Measurements from ENCODE around the gene ZNF142.
A peak's percentile ranks its signal among the peaks of the same experiment; 100 is the strongest.
"Not testable (repeated sequence)": the region's sequence is repeated elsewhere in the genome, so short reads cannot be mapped to it uniquely, and the experiment has no call there.

Gene ZNF142

GRCh38 chr2:218691234-218691633 is 31.8 kb upstream of the ZNF142 start:
- DNase-seq (ENCODE audit: low read depth, low spot score): no peak
- H3K4me1 ChIP-seq (ENCODE audit: insufficient read depth, insufficient read length): peaks cover 7% of the 10 kb centered on the region
- H3K9me3 ChIP-seq (ENCODE audit: insufficient read depth, low read length): no peaks in the 10 kb centered on the region
- H3K27me3 ChIP-seq (ENCODE audit: insufficient read depth, insufficient read length): no peaks in the 10 kb centered on the region
- H3K9ac ChIP-seq (ENCODE audit: insufficient read length, low read depth): no peak overlapping the region
- TF ChIP-seq ZNF274 (IDR thresholded peaks at IDR 0.05; ENCODE audit: low read depth, low read length) (no peak), SUZ12 (IDR thresholded peaks at IDR 0.05; ENCODE audit: extremely low read depth, insufficient read depth, insufficient read length) (no peak), YY1 (IDR thresholded peaks at IDR 0.05; ENCODE audit: insufficient read depth, insufficient read length) (no peak)
- H3K36me3 ChIP-seq (ENCODE audit: insufficient read depth, insufficient read length, low read length): peaks cover 60% of the 10 kb centered on the region
- no peak overlapping the region for H3K4me3 ChIP-seq (ENCODE audit: insufficient read length, low read depth)

GRCh38 chr2:218687400-218688060 is 28.1 kb upstream of the ZNF142 start:
- DNase-seq (ENCODE audit: low read depth, low spot score): peak; percentile 72
- H3K9ac ChIP-seq (ENCODE audit: insufficient read length, low read depth); H3K9me3 ChIP-seq (ENCODE audit: insufficient read depth, low read length); H3K4me1 ChIP-seq (ENCODE audit: insufficient read depth, insufficient read length); H3K4me3 ChIP-seq (ENCODE audit: insufficient read length, low read depth); H3K27me3 ChIP-seq (ENCODE audit: insufficient read depth, insufficient read length): not testable (repeated sequence)
- H3K36me3 ChIP-seq (ENCODE audit: insufficient read depth, insufficient read length, low read length): peaks cover 54% of the 10 kb centered on the region

DNA sequence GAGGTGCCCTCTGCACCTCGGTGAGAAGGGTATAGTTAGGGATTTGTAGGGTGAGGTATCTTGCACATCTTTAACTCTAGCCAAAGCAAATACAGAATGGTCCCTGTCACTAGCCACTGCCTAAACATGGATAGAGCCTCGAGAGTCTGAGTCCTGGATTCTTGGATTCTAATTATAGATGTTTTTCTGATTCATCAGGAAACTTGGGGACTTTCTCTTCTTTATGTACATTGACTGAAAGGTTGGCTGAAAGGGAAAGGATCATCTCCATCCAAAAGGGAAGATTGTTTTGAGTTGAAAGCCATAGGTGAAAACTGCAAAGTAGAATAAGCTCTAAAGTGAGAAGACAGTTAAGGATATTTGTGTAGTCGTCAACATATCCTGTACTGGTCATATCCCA is 20.6 kb upstream of the ZNF142 start:
- Histone ChIP-seq H3K4me1 (ENCODE audit: insufficient read depth, insufficient read length) (no peaks in the 10 kb centered on the region), H3K36me3 (ENCODE audit: insufficient read depth, insufficient read length, low read length) (peaks cover 71% of the 10 kb centered on the region), H3K27me3 (ENCODE audit: insufficient read depth, insufficient read length) (no peaks in the 10 kb centered on the region), H3K4me3 (ENCODE audit: insufficient read length, low read depth) (no peak overlapping the region), H3K9me3 (ENCODE audit: insufficient read depth, low read length) (no peaks in the 10 kb centered on the region), H3K9ac (ENCODE audit: insufficient read length, low read depth) (no peak overlapping the region)
- no peak for DNase-seq (ENCODE audit: low read depth, low spot score)
- TF ChIP-seq ZNF274 (IDR thresholded peaks at IDR 0.05; ENCODE audit: low read depth, low read length) (no peak), YY1 (IDR thresholded peaks at IDR 0.05; ENCODE audit: insufficient read depth, insufficient read length) (no peak), SUZ12 (IDR thresholded peaks at IDR 0.05; ENCODE audit: extremely low read depth, insufficient read depth, insufficient read length) (no peak)

DNA sequence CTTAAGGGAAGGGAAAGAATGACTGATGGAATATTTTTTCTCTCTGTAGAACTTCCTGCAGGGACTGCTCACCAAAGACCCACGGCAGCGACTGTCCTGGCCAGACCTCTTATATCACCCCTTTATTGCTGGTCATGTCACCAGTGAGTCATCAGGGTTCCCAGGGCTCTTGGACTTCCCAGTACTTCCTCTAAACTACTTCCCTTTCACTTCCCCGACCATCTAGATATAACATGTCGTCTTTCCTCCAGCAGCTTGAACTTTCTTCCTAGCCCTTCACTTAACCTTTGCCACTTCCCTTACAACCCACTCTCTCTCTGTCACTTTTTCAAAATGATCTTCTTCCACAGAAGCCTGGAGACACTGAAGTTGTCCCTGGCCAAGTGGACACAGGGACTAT is 19.7 kb upstream of the ZNF142 start:
- Histone ChIP-seq H3K9ac (ENCODE audit: insufficient read length, low read depth) (no peak overlapping the region), H3K4me3 (ENCODE audit: insufficient read length, low read depth) (no peak overlapping the region), H3K4me1 (ENCODE audit: insufficient read depth, insufficient read length) (no peaks in the 10 kb centered on the region), H3K27me3 (ENCODE audit: insufficient read depth, insufficient read length) (no peaks in the 10 kb centered on the region), H3K36me3 (ENCODE audit: insufficient read depth, insufficient read length, low read length) (peaks cover 75% of the 10 kb centered on the region), H3K9me3 (ENCODE audit: insufficient read depth, low read length) (no peaks in the 10 kb centered on the region)
- no peak for TF ChIP-seq YY1 (IDR thresholded peaks at IDR 0.05; ENCODE audit: insufficient read depth, insufficient read length)
- DNase-seq (ENCODE audit: low read depth, low spot score): no peak

DNA sequence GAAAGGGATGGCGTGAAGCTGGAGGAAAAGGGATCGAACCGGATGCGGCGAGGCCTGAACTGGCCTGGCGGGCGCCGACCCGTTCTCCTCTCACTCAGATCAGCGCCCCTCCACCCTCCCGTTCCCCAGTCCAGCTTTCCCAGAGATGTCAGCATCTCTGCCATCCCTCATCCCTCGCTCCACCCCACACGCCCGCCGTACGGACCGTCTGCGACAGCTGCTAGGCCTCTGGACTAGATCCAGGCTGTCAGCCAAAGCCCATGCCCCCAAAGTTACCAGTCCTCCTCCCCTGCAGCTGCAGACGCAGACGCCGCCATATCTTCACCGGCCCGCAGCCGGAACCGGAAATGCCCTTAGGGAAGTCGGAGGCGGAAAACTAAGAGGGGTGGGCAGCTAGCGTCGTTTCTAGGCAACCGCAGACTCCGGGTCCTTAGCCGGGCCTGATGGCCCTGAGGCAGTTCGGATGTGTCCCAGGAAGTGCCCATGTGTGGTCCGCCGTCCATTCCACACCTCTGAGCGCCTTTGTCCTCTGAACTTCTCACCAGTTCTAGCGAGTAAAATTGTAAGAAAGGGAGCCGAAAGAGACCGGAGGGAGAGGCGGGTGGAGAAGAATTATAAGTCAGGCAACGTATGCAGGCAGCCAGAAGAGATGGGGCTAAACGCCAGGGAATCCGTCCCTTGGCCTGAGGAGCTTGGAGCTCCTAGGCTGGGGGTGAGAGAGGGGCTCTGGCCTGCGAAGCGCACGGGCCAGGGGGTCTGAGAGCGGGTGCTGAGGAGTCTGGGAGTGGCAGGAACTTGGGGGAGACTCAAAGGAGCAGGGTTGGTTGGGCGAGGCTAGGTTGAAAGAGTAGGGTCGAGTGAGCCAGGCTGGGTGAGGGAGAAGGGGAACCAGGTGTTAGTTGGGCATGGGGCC is 12.5 kb upstream of the ZNF142 start, which contains the start of the genes RNF25 and STK36:
Gene RNF25, minus strand, starts transcription at position 349 of the 913 bp plus-strand sequence. Its CDS starts 32 bp downstream, at position 317.
Gene STK36, plus strand, starts transcription at position 433 of the 913 bp plus-strand sequence. CDS start 744 bp downstream, outside the sequence.
- no peaks in the 10 kb centered on the region for H3K4me1 ChIP-seq (ENCODE audit: insufficient read depth, insufficient read length)
- TF ChIP-seq SUZ12 (IDR thresholded peaks at IDR 0.05; ENCODE audit: extremely low read depth, insufficient read depth, insufficient read length): no peak
- TF ChIP-seq ZNF274 (IDR thresholded peaks at IDR 0.05; ENCODE audit: low read depth, low read length): no peak
- TF ChIP-seq YY1 (IDR thresholded peaks at IDR 0.05; ENCODE audit: insufficient read depth, insufficient read length): peak; percentile 65
- peak within 1 kb of the TSS; percentile 97 for H3K9ac ChIP-seq (ENCODE audit: insufficient read length, low read depth)
- H3K9me3 ChIP-seq (ENCODE audit: insufficient read depth, low read length): no peaks in the 10 kb centered on the region
- peaks cover 61% of the 10 kb centered on the region for H3K36me3 ChIP-seq (ENCODE audit: insufficient read depth, insufficient read length, low read length)
- peak; percentile 85 for DNase-seq (ENCODE audit: low read depth, low spot score)
- H3K4me3 ChIP-seq (ENCODE audit: insufficient read length, low read depth): peak within 1 kb of the TSS; percentile 96
- no peaks in the 10 kb centered on the region for H3K27me3 ChIP-seq (ENCODE audit: insufficient read depth, insufficient read length)

DNA sequence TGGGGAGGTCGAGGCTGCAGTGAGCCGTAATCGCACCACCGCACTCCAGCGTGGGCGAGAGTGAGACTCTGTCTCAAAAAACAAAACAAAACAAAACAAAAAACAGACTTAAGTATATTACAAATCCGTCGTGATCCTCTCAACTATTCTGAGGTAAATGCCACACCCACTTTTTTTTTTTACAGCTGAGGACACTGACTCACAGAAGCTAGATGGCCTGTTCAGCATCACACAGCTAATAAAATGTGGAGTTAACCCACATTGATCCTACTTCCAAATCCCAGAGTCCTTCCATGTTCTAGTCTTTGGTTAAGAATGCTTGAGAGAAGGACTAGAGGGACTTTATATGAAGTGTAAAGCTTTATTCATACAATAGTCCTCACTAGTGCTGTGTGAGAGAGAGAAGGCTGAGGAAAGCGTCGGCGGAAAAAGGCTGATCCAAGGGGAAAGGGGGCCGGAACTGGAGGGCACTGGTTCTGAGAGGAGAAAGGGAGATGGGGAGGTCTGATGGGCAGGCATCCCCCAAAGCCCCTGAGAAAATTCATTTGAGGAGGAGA is 11.8 kb upstream of the ZNF142 start:
- Histone ChIP-seq H3K9me3 (ENCODE audit: insufficient read depth, low read length) (no peaks in the 10 kb centered on the region), H3K4me3 (ENCODE audit: insufficient read length, low read depth) (peak overlapping the region; percentile 96), H3K27me3 (ENCODE audit: insufficient read depth, insufficient read length) (no peaks in the 10 kb centered on the region), H3K9ac (ENCODE audit: insufficient read length, low read depth) (peak overlapping the region; percentile 97), H3K36me3 (ENCODE audit: insufficient read depth, insufficient read length, low read length) (peaks cover 64% of the 10 kb centered on the region), H3K4me1 (ENCODE audit: insufficient read depth, insufficient read length) (no peaks in the 10 kb centered on the region)
- no peak for DNase-seq (ENCODE audit: low read depth, low spot score)
- no peak for TF ChIP-seq SUZ12 (IDR thresholded peaks at IDR 0.05; ENCODE audit: extremely low read depth, insufficient read depth, insufficient read length)
- no peak for TF ChIP-seq YY1 (IDR thresholded peaks at IDR 0.05; ENCODE audit: insufficient read depth, insufficient read length)
- TF ChIP-seq ZNF274 (IDR thresholded peaks at IDR 0.05; ENCODE audit: low read depth, low read length): no peak

GRCh38 chr2:218664653-218665052 is 5.2 kb upstream of the ZNF142 start:
- H3K4me1 ChIP-seq (ENCODE audit: insufficient read depth, insufficient read length): no peaks in the 10 kb centered on the region
- no peak for DNase-seq (ENCODE audit: low read depth, low spot score)
- peaks cover 89% of the 10 kb centered on the region for H3K36me3 ChIP-seq (ENCODE audit: insufficient read depth, insufficient read length, low read length)
- TF ChIP-seq ZNF274 (IDR thresholded peaks at IDR 0.05; ENCODE audit: low read depth, low read length): no peak
- TF ChIP-seq SUZ12 (IDR thresholded peaks at IDR 0.05; ENCODE audit: extremely low read depth, insufficient read depth, insufficient read length): no peak
- TF ChIP-seq YY1 (IDR thresholded peaks at IDR 0.05; ENCODE audit: insufficient read depth, insufficient read length): no peak
- no peaks in the 10 kb centered on the region for H3K27me3 ChIP-seq (ENCODE audit: insufficient read depth, insufficient read length)
- no peak overlapping the region for H3K4me3 ChIP-seq (ENCODE audit: insufficient read length, low read depth)
- H3K9ac ChIP-seq (ENCODE audit: insufficient read length, low read depth): no peak overlapping the region
- H3K9me3 ChIP-seq (ENCODE audit: insufficient read depth, low read length): no peaks in the 10 kb centered on the region
